BJ (cell line): ENCODE data around the gene THOC2. TPM values are rescaled to one million over a fixed set of nuclear protein-coding genes. Genes with fewer than 3 reads are reported as not detected.
"Not testable (repeated sequence)": the region's sequence is repeated elsewhere in the genome, so short reads cannot be mapped to it uniquely, and the experiment has no call there.

Experiments
- CTCF ChIA-PET: fragments of 350-600 bp; formaldehyde crosslinking; extraction: SDS; loops from one replicate; lab custom pipeline; 2021; ENCODE audit warnings: antibody characterized with exemption, inconsistent platforms; lab: Yijun Ruan, JAX
- POLR2A ChIA-PET: fragments of 300-600 bp; sonication (Branson Sonifier 250); formaldehyde crosslinking; extraction: SDS; loops from one replicate; lab custom pipeline; 2021; ENCODE audit warnings: antibody characterized with exemption; lab: Charles Lee
- DNase-seq: peaks from one replicate; pipeline ENCODE4 v3.0.0-alpha.2; 2011; ENCODE audit warnings: low read depth
- H3K27me3 ChIP-seq: 2 replicates; pipeline ENCODE4 v1.6.0; 2011; ENCODE audit warnings: low read length; ENCODE audit not compliant: control insufficient read depth, insufficient read depth
- H3K36me3 ChIP-seq: 2 replicates; pipeline ENCODE4 v1.5.1; 2011; ENCODE audit warnings: low read length; ENCODE audit not compliant: control insufficient read depth, insufficient read depth
- H3K4me3 ChIP-seq: 2 replicates; pipeline ENCODE4 v1.5.1; 2011; ENCODE audit warnings: low read depth, mild to moderate bottlenecking, control low read depth, low read length
- polyA plus RNA-seq: library from polyadenylated mRNA; depleted of rRNA; stranded (reverse); fragments of >200 nt; gene quantifications from 2 replicates; pipeline ENCODE4 v1.2.3, GENCODE V29; 2011
- TF ChIP-seq, protein P1 (sequence below): IDR thresholded peaks from 2 replicates; pipeline ENCODE4 v1.5.1; 2011; ENCODE audit warnings: low read depth, mild to moderate bottlenecking, control low read depth, inconsistent platforms, low read length, moderate library complexity; ENCODE audit not compliant: insufficient read depth

The THOC2 gene
- polyA plus RNA-seq, 1 experiment = 23.8 TPM

DNA sequence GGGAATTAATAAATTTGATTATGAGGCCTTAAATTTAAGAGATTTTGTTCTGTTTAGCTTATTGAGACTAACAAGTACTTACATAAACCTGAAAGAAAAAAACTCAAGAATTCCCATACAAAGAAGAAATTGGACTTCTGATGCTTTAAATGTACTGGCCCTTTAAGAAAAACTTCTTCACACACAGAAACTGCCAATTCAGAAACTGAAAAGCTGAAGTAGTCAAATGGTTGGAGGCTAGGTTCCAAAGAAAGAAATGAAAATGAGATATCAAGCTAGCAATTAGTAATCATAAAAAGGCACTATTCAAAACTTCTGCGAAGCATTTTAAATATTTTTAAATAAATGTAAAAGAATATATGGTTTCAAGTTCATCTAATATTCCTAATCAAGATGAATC lies 151.3 kb downstream of the THOC2 start:
- POLR2A ChIA-PET = interaction anchor here (0.6 kb wide), 1 partner anchor 246 kb away, joined by 3 read pairs; no protein-coding TSS in a partner anchor
- H3K4me3 ChIP-seq = no peak overlapping the region

DNA sequence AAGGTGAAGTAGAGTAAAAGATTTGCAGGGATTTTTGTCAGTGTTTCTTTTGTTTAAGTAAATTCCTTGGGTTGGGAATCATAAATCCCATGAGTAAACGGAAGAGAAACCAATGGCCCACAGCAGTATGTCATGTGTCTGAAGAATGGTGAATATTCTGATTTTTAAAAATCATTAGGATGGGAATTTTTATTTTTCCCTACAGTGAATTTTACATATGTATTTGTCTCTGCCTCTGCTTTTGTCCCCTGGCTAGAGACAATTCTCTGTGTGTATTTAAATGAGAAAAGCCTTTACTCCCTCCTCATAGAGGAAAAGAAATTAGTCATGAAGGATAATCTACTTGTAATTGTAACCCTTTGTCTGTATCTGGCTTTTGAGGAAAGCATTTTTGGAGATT lies 152.1 kb downstream of the THOC2 start:
- POLR2A ChIA-PET = no interaction called here
- TF ChIP-seq, protein P1, sequence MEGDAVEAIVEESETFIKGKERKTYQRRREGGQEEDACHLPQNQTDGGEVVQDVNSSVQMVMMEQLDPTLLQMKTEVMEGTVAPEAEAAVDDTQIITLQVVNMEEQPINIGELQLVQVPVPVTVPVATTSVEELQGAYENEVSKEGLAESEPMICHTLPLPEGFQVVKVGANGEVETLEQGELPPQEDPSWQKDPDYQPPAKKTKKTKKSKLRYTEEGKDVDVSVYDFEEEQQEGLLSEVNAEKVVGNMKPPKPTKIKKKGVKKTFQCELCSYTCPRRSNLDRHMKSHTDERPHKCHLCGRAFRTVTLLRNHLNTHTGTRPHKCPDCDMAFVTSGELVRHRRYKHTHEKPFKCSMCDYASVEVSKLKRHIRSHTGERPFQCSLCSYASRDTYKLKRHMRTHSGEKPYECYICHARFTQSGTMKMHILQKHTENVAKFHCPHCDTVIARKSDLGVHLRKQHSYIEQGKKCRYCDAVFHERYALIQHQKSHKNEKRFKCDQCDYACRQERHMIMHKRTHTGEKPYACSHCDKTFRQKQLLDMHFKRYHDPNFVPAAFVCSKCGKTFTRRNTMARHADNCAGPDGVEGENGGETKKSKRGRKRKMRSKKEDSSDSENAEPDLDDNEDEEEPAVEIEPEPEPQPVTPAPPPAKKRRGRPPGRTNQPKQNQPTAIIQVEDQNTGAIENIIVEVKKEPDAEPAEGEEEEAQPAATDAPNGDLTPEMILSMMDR = no peak
- DNase-seq = no peak

More for the DNA sequence above, 151.3 kb downstream of the THOC2 start:
- no peak for DNase-seq
- TF ChIP-seq, protein P1 = no peak
- Histone ChIP-seq H3K27me3 (no peaks in the 10 kb centered on the region), H3K36me3 (no peaks in the 10 kb centered on the region)
- CTCF ChIA-PET = interaction anchor here (0.6 kb wide), 1 partner anchor 408 kb away, joined by 3 read pairs; no protein-coding TSS in a partner anchor

DNA sequence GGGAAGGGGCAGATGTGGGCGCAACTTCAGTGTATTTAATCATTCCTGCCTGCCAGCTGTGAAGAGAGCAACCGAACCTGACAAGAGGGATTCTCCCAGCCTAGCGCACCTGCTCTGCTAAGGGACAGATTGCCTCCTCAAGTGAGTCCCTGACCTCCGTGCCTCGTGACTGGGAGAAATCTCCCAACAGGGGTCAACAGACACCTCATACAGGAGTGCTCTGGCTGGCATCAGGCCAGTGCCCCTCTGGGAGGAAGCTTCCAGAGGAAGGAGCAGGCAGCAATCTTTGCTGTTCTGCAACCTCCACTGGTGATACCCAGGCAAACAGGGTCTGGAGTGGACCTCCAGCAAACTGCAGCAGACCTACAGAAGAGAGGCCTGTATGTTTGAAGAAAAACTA lies 158.8 kb downstream of the THOC2 start:
- DNase-seq, H3K36me3 ChIP-seq, POLR2A ChIA-PET, CTCF ChIA-PET, H3K4me3 ChIP-seq, H3K27me3 ChIP-seq: not testable (repeated sequence)

More for the DNA sequence above, 152.1 kb downstream of the THOC2 start:
- CTCF ChIA-PET = interaction anchor here (0.6 kb wide), 1 partner anchor 407 kb away, joined by 3 read pairs; no protein-coding TSS in a partner anchor
- Histone ChIP-seq H3K36me3 (no peaks in the 10 kb centered on the region), H3K27me3 (no peaks in the 10 kb centered on the region), H3K4me3 (no peak overlapping the region)

DNA sequence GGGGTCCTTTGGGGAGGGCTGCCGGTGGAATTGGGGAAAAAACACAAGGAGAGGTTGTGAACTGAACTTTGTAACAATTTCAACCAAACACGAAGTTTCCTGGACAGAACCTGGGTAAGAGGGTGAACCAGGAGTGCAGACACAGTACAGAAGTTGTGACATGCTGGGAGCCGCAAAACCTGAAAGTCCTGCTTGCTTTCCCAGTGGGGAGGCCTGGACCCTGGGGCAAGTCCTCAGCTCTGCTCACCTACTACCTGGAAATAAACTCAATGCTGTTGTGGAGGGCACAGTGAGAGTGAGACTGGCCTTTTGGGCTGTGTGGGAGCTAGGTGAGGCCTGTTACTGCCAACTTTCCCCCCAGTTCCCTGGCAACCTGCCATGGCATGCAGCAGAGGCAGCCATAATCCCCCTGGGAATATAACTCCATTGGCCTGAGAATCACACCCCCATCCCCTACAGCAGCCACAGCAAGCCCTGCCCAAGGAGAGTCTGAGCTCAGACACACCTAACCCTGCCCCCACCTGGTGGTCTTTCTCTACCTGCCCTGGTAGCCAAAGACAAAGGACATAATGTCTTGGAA lies 162.8 kb downstream of the THOC2 start:
- TF ChIP-seq, protein P1 = no peak
- CTCF ChIA-PET = no interaction called here
- no peak for DNase-seq
- POLR2A ChIA-PET = no interaction called here
- no peak overlapping the region for H3K4me3 ChIP-seq
- H3K36me3 ChIP-seq = no peaks in the 10 kb centered on the region
- no peaks in the 10 kb centered on the region for H3K27me3 ChIP-seq

DNA sequence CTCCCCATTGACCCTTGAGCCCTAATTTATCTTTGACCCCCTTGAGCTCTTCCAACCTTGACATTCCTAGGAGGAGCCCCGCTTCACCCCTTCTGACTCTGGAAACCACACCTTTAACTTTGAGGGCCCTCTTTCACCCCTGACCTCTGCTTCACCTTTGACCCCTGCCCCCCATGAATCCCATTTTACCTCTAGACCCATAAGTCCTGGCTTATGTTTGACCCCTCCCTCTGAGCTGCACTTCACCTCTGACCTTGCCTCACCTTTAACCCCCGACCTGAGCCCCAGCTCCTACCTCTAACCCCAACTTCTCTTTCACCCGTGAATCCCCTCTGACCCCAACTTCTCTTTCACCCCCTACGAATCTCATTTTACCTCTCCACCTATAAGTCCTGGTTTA lies 169.7 kb downstream of the THOC2 start:
- ChIA-PET POLR2A (no interaction called here), CTCF (no interaction called here)
- Histone ChIP-seq H3K36me3 (no peaks in the 10 kb centered on the region), H3K4me3 (no peak overlapping the region), H3K27me3 (no peaks in the 10 kb centered on the region)
- DNase-seq = no peak
- TF ChIP-seq, protein P1 = no peak
